NCI-H774 (cell line): ENCODE measurements around the gene STARD9.
A peak's percentile ranks its signal among the peaks of the same experiment; 100 is the strongest.

Experiments used
- DNase-seq: peaks from one replicate; lab custom pipeline; 2025; lab: John Stamatoyannopoulos, UW

STARD9 gene

DNA sequence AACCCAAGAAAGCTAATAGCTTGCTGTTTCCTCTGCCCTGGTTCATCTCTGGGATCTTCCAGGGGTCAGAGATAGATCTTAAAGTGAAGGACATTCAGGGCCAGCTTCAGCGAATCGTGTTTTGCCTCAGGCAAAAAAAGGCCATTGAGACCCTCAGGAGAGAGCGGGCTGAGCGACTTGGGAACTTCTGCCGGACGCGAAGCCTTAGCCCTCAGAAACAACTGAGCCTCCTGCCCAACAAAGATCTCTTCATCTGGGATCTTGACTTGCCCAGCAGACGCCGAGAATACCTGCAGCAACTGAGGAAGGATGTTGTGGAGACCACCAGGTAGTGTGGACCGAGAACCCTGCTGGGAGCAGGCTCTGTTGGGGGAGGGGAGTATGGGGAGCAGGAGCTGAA, 119.0 kb downstream of the STARD9 start:
- DNase-seq = no peak

DNA sequence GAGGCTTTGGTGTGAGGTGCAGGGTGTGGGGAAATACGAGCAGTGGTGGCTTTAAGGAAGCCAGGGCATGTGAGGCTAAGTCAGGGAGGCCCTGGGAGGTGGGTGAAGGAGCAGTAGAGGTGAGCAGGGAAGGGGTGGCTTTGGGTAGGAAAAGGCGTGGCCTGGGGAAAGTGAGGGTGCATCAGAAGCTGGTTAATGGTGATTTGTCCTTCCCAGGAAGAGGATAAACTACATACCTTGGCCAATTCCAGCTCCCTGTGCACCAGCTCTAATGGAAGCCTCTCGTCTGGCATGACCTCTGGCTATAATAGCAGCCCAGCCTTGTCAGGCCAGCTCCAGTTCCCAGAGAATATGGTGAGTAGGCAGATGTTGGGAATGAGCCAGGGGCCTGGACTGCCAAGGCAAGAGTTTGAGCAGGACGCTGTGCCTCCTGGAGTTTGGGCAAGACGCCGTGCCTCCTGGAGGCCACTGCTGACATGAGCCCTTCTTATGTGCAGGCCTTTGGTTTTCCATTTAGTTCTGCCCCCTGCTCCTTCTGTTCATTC, 120.2 kb downstream of the STARD9 start:
- no peak for DNase-seq

DNA sequence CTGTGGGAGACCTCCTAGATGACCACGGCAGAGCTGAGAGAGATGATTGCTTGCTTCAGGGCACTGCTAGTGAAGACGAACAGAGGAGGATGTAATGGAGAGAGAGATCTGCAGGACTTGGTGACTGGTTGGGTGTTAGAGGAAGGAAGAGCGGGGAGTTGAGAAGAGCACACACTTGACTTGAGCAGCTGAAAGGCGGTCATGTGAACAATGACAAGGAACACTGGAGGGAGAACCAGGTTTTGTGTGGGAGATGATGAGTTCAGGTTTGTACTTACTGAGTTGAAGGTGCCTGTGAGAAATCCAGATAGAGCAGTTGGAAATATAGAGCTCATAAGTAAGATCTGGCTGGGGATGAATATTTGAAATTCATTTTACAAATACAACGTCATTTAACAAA, 121.2 kb downstream of the STARD9 start:
- no peak for DNase-seq

- DNase-seq = peak; percentile 61
These were observed 129.1 kb downstream of the STARD9 start for GRCh38 chr15:42704492-42704926.

- no peak for DNase-seq
These were observed 129.9 kb downstream of the STARD9 start for GRCh38 chr15:42705336-42705735.

DNA sequence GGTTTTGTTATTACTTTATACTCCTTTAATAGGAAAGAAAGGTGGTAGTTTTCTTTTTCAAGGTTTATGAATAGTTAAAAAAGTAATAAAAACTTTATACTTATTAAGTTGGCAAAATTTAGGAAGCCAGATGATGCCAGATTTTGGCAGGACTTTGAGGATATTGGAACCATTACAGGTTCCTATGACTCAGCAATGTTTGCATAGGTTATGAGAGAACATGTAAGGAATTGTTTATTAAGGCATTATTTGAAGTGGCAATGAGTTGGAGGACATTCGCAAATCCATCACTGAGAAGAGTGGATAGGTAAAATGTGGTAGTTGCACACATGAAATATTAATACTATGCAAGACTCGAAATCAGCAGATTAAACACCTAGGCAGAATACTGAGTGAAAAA, 131.7 kb downstream of the STARD9 start:
- no peak for DNase-seq

- DNase-seq = no peak
These were observed 132.6 kb downstream of the STARD9 start for GRCh38 chr15:42707873-42708544.

DNA sequence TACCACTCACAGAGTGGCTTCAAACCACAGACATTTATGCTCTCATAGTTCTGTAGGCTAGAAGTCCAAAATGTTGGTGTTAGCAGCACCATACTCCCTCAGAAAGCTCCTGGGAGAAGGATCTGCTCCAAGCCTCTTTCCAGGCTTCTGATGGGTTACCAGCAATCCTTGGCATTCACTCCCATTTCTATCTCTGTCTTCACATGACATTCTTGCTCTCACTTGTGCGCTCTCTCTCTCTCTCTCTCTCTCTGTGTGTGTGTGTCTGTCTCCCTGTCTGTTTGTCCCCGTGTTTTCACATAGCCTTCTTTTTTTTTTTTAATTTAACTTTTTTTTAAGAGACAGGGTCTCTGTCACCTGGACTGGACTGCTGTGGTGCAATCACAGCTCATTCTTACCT, 135.3 kb downstream of the STARD9 start:
- no peak for DNase-seq

- DNase-seq = no peak
These were observed 136.3 kb downstream of the STARD9 start for GRCh38 chr15:42711746-42712145.

DNA sequence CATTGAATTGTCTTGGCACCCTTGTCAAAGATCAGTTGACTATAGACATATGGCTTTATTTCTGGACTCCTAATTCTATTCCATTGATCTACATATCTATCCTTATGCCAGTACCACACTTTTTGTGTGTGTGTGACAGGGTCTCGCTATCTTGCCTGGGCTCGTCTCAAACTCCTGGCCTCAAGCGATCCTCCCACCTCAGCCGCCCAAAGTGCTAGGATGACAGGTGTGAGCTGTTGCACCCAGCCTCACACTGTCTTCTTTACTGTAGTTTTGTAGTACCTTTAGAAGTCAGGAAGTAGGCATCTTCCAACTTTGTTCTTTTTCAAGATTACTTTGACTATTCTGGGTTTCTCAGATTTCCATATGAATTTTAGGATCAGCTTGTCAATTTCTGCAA, 137.2 kb downstream of the STARD9 start:
- DNase-seq = no peak

DNA sequence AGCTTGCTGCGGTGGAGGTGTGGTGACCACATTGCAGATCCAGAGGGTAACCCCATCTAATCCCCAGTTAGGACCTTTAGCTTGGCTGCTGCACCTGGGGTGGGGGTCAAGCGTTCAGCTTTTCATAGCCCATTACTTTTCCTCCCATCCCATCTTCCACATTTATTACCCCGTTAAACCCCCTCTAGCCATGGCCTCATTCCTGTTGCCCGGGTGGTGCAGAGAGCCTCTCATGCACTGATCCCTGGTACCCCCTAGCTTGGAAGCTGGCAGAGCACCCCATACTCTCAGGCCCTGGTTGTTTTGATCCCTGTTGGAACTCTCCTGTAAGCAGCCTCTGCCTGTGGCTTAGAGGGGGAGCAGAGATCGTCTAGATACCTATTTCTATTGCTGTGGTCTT, 140.7 kb downstream of the STARD9 start:
- DNase-seq = no peak

GRCh38 chr15:42716626-42717025, 141.2 kb downstream of the STARD9 start:
- DNase-seq = no peak

- no peak for DNase-seq
These were observed 143.6 kb downstream of the STARD9 start for GRCh38 chr15:42719043-42719442.

DNA sequence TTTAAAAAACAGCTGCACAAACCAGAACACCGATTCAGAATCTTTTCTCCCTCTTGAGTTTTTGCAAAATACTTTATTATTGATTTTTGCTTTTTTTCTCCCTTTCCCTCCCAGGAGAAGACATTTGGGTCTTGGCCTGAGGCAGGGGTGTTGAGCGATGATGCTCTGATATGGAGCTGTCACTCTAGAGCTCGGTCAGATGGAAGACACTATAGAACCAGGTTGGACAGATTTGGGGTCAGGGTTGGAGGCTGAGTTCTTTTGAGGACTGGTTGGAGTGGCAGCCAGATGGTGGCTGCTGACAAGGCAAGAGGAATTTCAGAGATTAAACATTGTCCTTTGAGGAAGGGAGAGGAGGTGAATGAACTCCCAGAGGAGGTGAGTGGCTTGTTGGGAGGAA, 144.7 kb downstream of the STARD9 start:
- no peak for DNase-seq

DNA sequence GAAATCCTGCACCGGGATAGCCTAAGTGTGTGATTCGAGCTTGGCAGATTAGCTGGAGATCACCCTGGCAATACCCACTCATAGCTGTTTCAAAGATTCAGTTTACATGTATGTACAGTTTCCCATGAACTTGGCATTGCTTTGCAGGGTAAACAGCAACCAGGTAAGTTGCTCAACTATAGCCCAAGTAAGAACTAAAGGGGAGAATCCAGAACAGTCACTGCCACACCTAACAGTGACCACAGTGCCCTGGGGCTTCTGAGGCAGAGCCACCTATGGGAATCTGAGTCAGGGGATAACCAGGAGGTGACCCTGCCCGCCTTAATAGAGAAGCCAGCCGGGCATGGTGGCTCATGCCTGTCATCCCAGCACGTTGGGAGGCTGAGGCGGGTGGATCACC, 145.6 kb downstream of the STARD9 start:
- DNase-seq = no peak

DNA sequence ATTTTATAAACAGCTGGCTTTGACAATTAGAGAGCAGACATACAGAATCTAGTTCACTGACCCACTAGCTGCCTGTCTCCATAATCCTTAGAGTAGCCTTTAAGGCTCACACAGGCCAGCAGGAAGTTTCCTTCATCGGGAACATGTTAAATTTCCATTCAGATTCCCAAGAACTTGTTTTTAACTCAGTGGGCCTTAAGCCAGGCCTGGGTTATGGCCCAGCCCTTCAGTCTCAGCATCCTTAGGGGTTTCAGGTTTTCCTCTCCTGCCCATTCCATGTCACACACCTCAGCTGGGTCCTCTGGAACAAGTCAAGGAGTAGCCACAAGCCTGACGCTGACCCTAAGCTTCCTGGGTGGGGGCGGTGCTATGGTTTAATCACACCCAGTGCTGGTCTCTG, 146.5 kb downstream of the STARD9 start:
- DNase-seq = no peak

GRCh38 chr15:42723068-42723467, 147.7 kb downstream of the STARD9 start:
- no peak for DNase-seq

DNA sequence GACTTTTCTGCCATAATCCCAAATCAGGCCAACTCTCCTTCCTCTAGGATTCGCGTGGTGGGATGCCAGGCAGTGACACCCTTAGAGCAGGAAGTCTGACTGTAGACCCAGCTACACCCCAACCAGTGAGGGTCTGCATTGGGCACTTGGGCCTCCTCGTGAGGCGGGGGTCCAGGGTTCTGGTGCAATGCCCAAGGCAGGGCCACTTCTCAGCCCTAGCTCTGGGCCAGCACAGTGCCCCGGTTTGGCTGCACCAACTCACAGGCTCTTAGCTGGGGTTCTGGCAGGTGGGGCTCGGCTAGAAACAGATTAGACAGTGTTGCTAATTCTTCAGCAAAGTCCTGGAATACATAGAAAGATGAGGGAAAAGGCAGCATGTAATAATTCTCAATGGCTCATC, 148.9 kb downstream of the STARD9 start:
- no peak for DNase-seq

DNA sequence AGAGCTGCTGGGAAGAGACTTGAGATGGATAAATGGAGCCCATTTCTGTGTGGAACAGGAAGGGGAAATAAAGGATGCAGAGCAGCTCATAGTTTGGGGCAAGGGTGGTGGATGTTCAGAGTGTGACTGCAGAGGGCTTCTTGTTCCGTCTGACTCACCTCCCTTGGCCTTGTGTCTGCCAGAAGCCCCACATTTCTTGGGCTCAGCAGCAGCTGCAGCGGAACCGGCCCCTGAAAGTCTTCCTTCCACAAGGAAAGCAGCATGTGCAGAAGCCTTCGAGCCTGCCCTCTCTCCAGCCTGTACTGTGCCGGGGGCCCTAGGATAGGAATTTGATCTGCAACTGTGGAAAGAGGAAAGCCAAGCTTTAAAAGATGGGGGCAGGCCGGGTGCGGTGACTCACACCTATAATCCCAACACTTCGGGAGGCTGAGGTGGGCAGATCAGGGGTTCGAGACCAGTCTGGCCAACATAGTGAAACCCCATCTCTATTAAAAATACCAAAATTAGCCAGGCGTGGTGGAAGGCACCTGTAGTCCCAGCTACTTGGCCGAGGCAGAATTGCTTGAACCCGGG, 150.0 kb downstream of the STARD9 start:
- no peak for DNase-seq

- no peak for DNase-seq
These were observed 150.7 kb downstream of the STARD9 start for GRCh38 chr15:42726114-42726513.

GRCh38 chr15:42727750-42728381, 152.5 kb downstream of the STARD9 start:
- no peak for DNase-seq

- no peak for DNase-seq
These were observed 153.2 kb downstream of the STARD9 start for GRCh38 chr15:42728560-42728959.

GRCh38 chr15:42728972-42729371, 153.6 kb downstream of the STARD9 start:
- DNase-seq = no peak
